Right ventricle myocardium superior (tissue), 1 donor: Measurements from ENCODE around the gene COQ10A. TPM values are rescaled to one million over a fixed set of nuclear protein-coding genes. Genes with fewer than 3 reads are reported as not detected.

ENCODE experiments used
- ATAC-seq: fragments of 200-7000 bp; cut with Tn5 transposase; one replicate; pipeline ENCODE4 v1.9.1; 2020; ENCODE audit warnings: mild to moderate bottlenecking; ENCODE audit not compliant: poor library complexity
- DNase-seq: peaks from one replicate; pipeline ENCODE4 v3.0.0-alpha.2; 2020
- intact Hi-C: fragments of 100-400 bp; cut with DNase I; formaldehyde crosslinking; loops from one replicate; pipeline ENCODE4 v1.11.2; 2022
- total RNA-seq: library from RNA; stranded (reverse); fragmentation: NEBNext Ultra II Directional; extraction: Animal tissue kit (Norgen Biotek cat#: 25700); gene quantifications from one replicate; pipeline ENCODE4 v1.2.1, GENCODE V29; 2021
- donor health status: DM: no; HTN: yes; CAD: no; lungs with severe emphysema.

Gene COQ10A
- total RNA-seq, 1 donor from 2014 or later, result 153 TPM

- peak; percentile 97 for ATAC-seq
- DNase-seq, result peak; percentile 99
- intact Hi-C loops, result no loop called here
Observed at GRCh38 chr12:56299853-56300643, 33.3 kb downstream of the COQ10A start, which contains the start of gene CS. Gene CS (minus strand): TSS chr12:56300330. CDS start chr12:56300201, 129 bp downstream.

GRCh38 chr12:56300644-56301464 lies 34.1 kb downstream of the COQ10A start:
- ATAC-seq (peak; percentile 28), DNase-seq (no peak)
- intact Hi-C loops, result no loop called here

GRCh38 chr12:56304276-56304675 lies 37.5 kb downstream of the COQ10A start:
- DNase-seq (no peak), ATAC-seq (no peak)
- intact Hi-C loops, result no loop called here

GRCh38 chr12:56304872-56305590 lies 38.3 kb downstream of the COQ10A start:
- no peak for ATAC-seq
- DNase-seq, result no peak
- intact Hi-C loops, result no loop called here

GRCh38 chr12:56307221-56307965 lies 40.7 kb downstream of the COQ10A start:
- ATAC-seq (no peak), DNase-seq (no peak)
- intact Hi-C loops, result no loop called here

GRCh38 chr12:56308714-56309113 lies 42.0 kb downstream of the COQ10A start:
- intact Hi-C loops, result no loop called here
- no peak for ATAC-seq
- no peak for DNase-seq

GRCh38 chr12:56311003-56311402 lies 44.3 kb downstream of the COQ10A start:
- ATAC-seq (no peak), DNase-seq (no peak)
- intact Hi-C loops, result no loop called here

- DNase-seq (no peak), ATAC-seq (no peak)
- intact Hi-C loops, result no loop called here
Observed at GRCh38 chr12:56315249-56315621, 48.5 kb downstream of the COQ10A start.

GRCh38 chr12:56315622-56316473 lies 49.1 kb downstream of the COQ10A start, which contains the start of gene CNPY2:
Gene CNPY2 (minus strand): TSS chr12:56315988. CDS start chr12:56315217, 771 bp downstream.
- DNase-seq (peak; percentile 97), ATAC-seq (peak; percentile 96)
- intact Hi-C loops, result no loop called here

GRCh38 chr12:56317675-56318074 lies 50.9 kb downstream of the COQ10A start:
- intact Hi-C loops, result no loop called here
- ATAC-seq (no peak), DNase-seq (no peak)

Other genes with a start within 250 kb of the COQ10A start
- 7.0 TPM for gene IKZF4, start 245.9 kb upstream of the COQ10A start, total RNA-seq
- 34.6 TPM for gene RPS26, start 225.0 kb upstream of the COQ10A start, total RNA-seq
- gene ERBB3, start 186.8 kb upstream of the COQ10A start, total RNA-seq, result 4.8 TPM
- gene PA2G4, start 162.4 kb upstream of the COQ10A start, total RNA-seq, result 68.0 TPM
- 1,888 TPM for gene RPL41, start 150.3 kb upstream of the COQ10A start, total RNA-seq
- gene ZC3H10, start 148.7 kb upstream of the COQ10A start, total RNA-seq, result 5.8 TPM
- 27.0 TPM for gene ESYT1, start 138.7 kb upstream of the COQ10A start, total RNA-seq
- 42.7 TPM for gene MYL6B, start 114.4 kb upstream of the COQ10A start, total RNA-seq
- gene MYL6, start 108.6 kb upstream of the COQ10A start, total RNA-seq, result 513 TPM
- gene SMARCC2, start 77.5 kb upstream of the COQ10A start, total RNA-seq, result 63.4 TPM
- 48.1 TPM for gene RNF41, start 45.0 kb upstream of the COQ10A start, total RNA-seq
- 18.8 TPM for gene NABP2, start 42.6 kb upstream of the COQ10A start, total RNA-seq
- not detected for gene SLC39A5, start 36.9 kb upstream of the COQ10A start, total RNA-seq
- gene ANKRD52, start 8.6 kb upstream of the COQ10A start, total RNA-seq, result 24.6 TPM
- gene CS, start 33.4 kb downstream of the COQ10A start, total RNA-seq, result 779 TPM
- 31.2 TPM for gene CNPY2, start 49.0 kb downstream of the COQ10A start, total RNA-seq
- gene PAN2, start 67.1 kb downstream of the COQ10A start, total RNA-seq, result 38.6 TPM
- gene IL23A, start 71.9 kb downstream of the COQ10A start, total RNA-seq, result not detected
- gene STAT2, start 93.2 kb downstream of the COQ10A start, total RNA-seq, result 28.3 TPM
- gene APOF, start 95.9 kb downstream of the COQ10A start, total RNA-seq, result not detected
- 2.7 TPM for gene TIMELESS, start 182.5 kb downstream of the COQ10A start, total RNA-seq
- not detected for gene MIP, start 187.7 kb downstream of the COQ10A start, total RNA-seq
- 2.9 TPM for gene SPRYD4, start 201.6 kb downstream of the COQ10A start, total RNA-seq
- 0.40 TPM for gene GLS2, start 221.2 kb downstream of the COQ10A start, total RNA-seq